Effector memory CD8-positive, alpha-beta T cell (primary cell): ENCODE data around the gene TANGO6.
A peak's percentile ranks its signal among the peaks of the same experiment; 100 is the strongest.
"Not testable (repeated sequence)": the region's sequence is repeated elsewhere in the genome, so short reads cannot be mapped to it uniquely, and the experiment has no call there.

Source experiments
- ATAC-seq: fragments of 150-1000 bp; cut with Tn5 transposase; replicated peaks from 2 replicates; pipeline ENCODE4 v1.10.0; 2021; ENCODE audit warnings: mild to moderate bottlenecking, moderate library complexity
- DNase-seq, 3 experiments: peaks; one replicate each; pipeline ENCODE4 v3.0.0; 2021
- H3K27ac Mint-ChIP-seq, 2 donors: one replicate each; pipeline ENCODE4 v1.8.0; 2022; ENCODE audit warnings: mild to moderate bottlenecking in 2 of 2, mixed read lengths in 2 of 2, moderate library complexity in 2 of 2
- H3K27me3 Mint-ChIP-seq, 2 donors: one replicate each; pipeline ENCODE4 v1.8.0; 2022; ENCODE audit warnings: mixed read lengths in 2 of 2
- H3K36me3 Mint-ChIP-seq: one replicate; pipeline ENCODE4 v1.8.0; 2022; ENCODE audit warnings: mild to moderate bottlenecking, moderate library complexity, mixed read lengths; ENCODE audit not compliant: insufficient read depth
- H3K4me1 Mint-ChIP-seq, 2 donors: one replicate each; pipeline ENCODE4 v1.8.0; 2022; ENCODE audit warnings: low read depth in 2 of 2, mixed read lengths in 2 of 2
- H3K4me3 Mint-ChIP-seq, 2 donors: one replicate each; pipeline ENCODE4 v1.8.0; 2022; ENCODE audit warnings: mild to moderate bottlenecking in 2 of 2, mixed read lengths in 2 of 2, moderate library complexity in 2 of 2
- H3K9me3 Mint-ChIP-seq, 2 donors: one replicate each; pipeline ENCODE4 v1.8.0; 2022; ENCODE audit warnings: mixed read lengths in 2 of 2

Gene TANGO6

GRCh38 chr16:69035375-69035774, 192.0 kb downstream of the TANGO6 start:
- Mint-ChIP-seq H3K4me3 (no peak overlapping the region), H3K27ac (no peak overlapping the region), H3K9me3 (no peaks in the 10 kb centered on the region), H3K4me1 (no peaks in the 10 kb centered on the region), H3K36me3 (peaks cover 10% of the 10 kb centered on the region), H3K27me3 (no peaks in the 10 kb centered on the region)
- no peak for DNase-seq
- ATAC-seq: no peak

DNA sequence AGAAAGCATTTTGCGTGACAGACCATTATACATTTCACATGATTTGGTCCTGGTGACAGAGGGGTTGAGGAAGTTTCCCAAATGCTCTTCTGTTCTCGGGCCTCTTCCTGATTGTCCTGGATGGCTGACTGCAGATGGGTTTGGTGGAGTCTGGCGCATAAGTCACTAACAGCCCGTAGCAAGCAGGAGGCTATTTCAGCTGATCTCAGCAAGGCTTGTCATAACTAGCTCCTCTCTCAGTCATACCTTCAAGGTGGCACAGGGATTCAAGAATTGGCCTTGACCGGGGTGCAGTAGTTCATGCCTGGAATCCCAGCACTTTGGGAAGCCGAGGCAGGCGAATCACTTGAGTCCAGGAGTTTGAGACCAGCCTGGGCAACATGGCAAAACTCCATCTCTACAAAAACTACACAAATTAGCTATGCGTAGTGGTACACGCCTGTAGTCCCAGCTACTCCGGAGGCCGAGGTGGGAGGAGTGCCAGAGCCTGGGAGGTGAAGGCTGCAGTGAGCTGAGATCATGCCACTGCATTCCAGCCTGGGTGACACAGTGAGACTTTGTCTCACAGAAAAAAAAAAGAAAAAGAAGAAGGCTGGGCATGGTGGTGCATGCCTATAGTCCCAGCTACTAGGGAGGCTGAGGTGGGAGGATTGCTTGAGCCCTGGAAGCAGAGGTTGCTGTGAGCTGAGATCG, 193.2 kb downstream of the TANGO6 start:
- Mint-ChIP-seq H3K4me1 (no peaks in the 10 kb centered on the region), H3K27ac (peak overlapping the region in 1 of 2 donors; percentile 38), H3K36me3 (peaks cover 15% of the 10 kb centered on the region), H3K27me3 (no peaks in the 10 kb centered on the region), H3K9me3 (no peaks in the 10 kb centered on the region), H3K4me3 (no peak overlapping the region)
- ATAC-seq (no peak), DNase-seq (no peak)

DNA sequence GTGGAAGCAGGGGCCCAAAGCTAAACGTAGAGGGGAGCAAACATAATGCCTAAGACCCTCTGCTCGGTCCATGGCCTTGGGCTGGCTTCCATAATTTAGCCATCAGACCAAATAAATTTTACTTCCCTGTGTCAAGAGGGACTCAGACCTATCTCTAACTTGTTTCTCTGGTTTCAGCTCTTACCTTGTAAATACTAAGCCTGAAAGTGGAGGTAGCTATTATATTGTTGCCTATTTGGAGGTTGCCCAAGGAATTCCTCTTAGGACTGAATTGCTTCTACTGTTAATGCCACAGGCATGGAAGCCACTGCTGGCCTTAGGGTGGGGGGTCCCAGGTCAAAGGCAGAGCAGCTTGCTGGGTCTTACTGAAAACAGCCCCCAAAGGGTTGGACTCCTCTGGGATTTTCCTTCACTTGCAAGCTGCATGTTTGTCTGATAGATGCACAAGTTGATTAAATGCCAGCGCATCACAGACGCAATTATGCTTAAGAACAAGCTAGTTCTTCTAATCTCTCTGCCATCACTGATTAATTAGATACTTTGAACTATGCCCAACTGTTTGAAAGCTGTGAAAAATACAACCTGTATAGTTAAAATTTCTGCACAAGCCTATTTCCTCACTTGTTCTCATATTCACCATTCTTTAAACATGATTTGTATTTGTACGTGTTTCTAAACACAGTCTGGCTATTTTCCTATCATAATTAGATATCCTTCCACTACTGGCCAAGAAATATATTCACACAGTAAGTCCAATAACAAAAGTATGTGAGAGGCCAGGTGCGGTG, 194.2 kb downstream of the TANGO6 start:
- Mint-ChIP-seq H3K9me3 (no peaks in the 10 kb centered on the region), H3K4me1 (no peaks in the 10 kb centered on the region), H3K27ac (no peak overlapping the region), H3K36me3 (peaks cover 19% of the 10 kb centered on the region), H3K27me3 (no peaks in the 10 kb centered on the region), H3K4me3 (no peak overlapping the region)
- no peak for DNase-seq
- no peak for ATAC-seq

- Mint-ChIP-seq H3K9me3 (no peaks in the 10 kb centered on the region), H3K4me3 (no peak overlapping the region), H3K4me1 (no peaks in the 10 kb centered on the region), H3K27ac (no peak overlapping the region), H3K27me3 (no peaks in the 10 kb centered on the region), H3K36me3 (peaks cover 18% of the 10 kb centered on the region)
- ATAC-seq (no peak), DNase-seq (no peak)
Observed at GRCh38 chr16:69039333-69039941, 196.1 kb downstream of the TANGO6 start.

GRCh38 chr16:69040144-69040909, 197.0 kb downstream of the TANGO6 start:
- H3K36me3 Mint-ChIP-seq: peaks cover 22% of the 10 kb centered on the region
- no peaks in the 10 kb centered on the region for H3K9me3 Mint-ChIP-seq
- H3K27ac Mint-ChIP-seq: no peak overlapping the region

GRCh38 chr16:69048328-69049120, 205.2 kb downstream of the TANGO6 start:
- Mint-ChIP-seq H3K27ac (no peak overlapping the region), H3K4me3 (no peak overlapping the region), H3K27me3 (no peaks in the 10 kb centered on the region), H3K36me3 (peaks cover 15% of the 10 kb centered on the region), H3K9me3 (no peaks in the 10 kb centered on the region), H3K4me1 (no peaks in the 10 kb centered on the region)
- ATAC-seq: no peak
- no peak for DNase-seq

More at GRCh38 chr16:69040144-69040909, 197.0 kb downstream of the TANGO6 start:
- Mint-ChIP-seq H3K4me3 (no peak overlapping the region), H3K4me1 (no peaks in the 10 kb centered on the region), H3K27me3 (no peaks in the 10 kb centered on the region)
- ATAC-seq (no peak), DNase-seq (no peak)

DNA sequence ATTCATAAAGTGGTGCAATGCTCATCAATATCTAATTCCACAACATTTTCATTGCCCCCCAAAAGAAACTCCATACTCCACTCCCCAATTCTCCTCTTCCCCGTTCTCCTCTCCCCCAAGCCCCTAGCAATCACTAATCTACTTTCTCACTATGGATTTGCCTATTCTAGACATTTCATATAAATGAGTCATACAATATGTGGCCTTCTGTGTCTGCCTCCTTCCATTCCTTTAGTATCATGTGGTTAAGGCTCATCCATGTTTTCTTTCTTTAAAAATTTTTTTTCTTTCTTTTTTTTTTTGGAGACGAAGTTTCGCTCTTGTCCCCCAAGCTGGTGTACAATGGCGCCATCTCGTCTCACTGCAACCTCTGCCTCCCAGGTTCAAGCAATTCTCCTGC, 205.8 kb downstream of the TANGO6 start:
- no peak for DNase-seq

DNA sequence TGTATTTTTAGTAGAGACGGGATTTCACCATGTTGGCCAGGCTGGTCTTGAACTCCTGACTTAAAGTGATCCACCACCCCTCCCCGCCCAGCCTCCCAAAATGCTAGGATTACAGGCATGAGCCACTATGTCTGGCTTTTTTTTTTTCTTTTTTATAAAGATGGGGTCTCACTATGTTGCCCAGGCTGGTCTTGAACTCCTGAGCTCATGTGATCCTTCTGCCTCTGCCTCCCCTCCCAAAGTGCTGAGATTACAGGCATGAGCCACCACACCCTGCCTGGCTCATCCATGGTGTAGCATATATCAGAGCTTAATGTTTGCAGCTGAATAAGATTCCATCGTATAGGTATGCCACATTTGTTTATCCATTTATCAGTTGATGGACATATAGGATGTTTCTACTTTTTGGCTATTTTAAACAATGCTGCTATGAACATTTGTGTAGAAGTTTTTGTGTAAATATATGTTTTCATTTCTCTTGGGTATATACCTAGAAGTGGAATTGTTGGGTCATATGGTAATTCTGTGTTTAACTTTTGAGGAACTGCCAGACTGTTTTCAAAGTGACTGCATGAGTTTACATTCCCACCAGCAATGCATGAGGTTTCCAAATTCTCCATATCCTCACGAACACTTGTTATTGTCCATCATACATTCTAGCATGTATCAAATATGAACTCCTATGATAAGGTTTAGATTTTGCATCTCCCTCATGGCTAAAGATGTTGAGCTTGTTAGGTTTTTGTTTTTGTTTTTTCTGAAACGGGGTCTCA, 206.5 kb downstream of the TANGO6 start:
- ATAC-seq: no peak
- H3K27me3 Mint-ChIP-seq: no peaks in the 10 kb centered on the region
- H3K9me3 Mint-ChIP-seq: no peaks in the 10 kb centered on the region
- DNase-seq: no peak
- no peak overlapping the region for H3K4me3 Mint-ChIP-seq
- H3K4me1 Mint-ChIP-seq: no peaks in the 10 kb centered on the region
- no peak overlapping the region for H3K27ac Mint-ChIP-seq
- peaks cover 13% of the 10 kb centered on the region for H3K36me3 Mint-ChIP-seq

More for the DNA sequence above, 205.8 kb downstream of the TANGO6 start:
- Mint-ChIP-seq H3K36me3 (peaks cover 15% of the 10 kb centered on the region), H3K4me1 (no peaks in the 10 kb centered on the region), H3K27ac (no peak overlapping the region), H3K4me3 (no peak overlapping the region), H3K9me3 (no peaks in the 10 kb centered on the region), H3K27me3 (no peaks in the 10 kb centered on the region)
- no peak for ATAC-seq

- H3K27me3 Mint-ChIP-seq, H3K4me3 Mint-ChIP-seq, H3K4me1 Mint-ChIP-seq, H3K36me3 Mint-ChIP-seq, DNase-seq, ATAC-seq, H3K9me3 Mint-ChIP-seq: not testable (repeated sequence)
- H3K27ac Mint-ChIP-seq: peak overlapping the region in 1 of 2 donors; percentile 41
Observed at GRCh38 chr16:69051517-69051830, 208.1 kb downstream of the TANGO6 start.

DNA sequence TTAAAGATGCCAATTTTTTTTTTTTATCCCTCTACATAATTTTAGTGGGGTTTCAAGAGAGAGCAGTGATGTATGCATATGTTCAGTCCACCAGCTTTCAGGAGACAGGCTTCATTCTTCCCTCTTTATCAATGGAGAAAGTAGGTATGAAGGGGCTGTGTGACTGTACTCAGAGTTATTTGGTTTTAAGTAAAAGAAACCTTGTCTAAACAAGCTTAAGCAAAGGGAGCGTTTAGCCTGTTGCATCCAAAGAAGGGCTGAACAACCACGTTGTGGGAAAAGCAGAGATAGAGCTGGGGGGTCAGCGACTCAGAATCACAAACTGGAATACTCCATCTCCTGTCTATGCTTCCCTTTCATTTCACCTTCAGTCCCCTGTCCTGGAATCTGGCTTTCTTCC, 211.7 kb downstream of the TANGO6 start:
- H3K4me3 Mint-ChIP-seq: no peak overlapping the region
- no peaks in the 10 kb centered on the region for H3K9me3 Mint-ChIP-seq
- H3K27me3 Mint-ChIP-seq: no peaks in the 10 kb centered on the region
- no peak overlapping the region for H3K27ac Mint-ChIP-seq
- H3K4me1 Mint-ChIP-seq: no peaks in the 10 kb centered on the region
- no peak for ATAC-seq
- no peak for DNase-seq
- peaks cover 2% of the 10 kb centered on the region for H3K36me3 Mint-ChIP-seq

DNA sequence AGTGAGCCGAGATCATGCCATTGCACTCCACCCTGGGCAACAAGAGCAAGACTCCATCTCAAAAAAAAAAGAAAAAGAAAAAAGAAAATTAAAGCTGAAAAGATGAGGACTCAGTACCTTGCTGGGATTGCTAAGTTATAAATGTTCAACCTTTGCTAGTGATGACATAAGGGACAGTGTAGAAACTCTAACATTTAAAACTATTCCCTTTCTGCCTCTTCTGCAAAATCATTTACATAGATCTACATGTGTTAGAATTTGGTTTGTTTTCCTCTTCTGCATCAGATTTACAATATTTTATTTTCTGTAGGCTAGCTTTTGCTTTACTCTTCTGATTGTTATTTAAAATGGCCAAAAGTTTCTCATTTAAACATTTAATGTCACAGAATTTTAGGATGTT, 212.6 kb downstream of the TANGO6 start:
- ATAC-seq (no peak), DNase-seq (no peak)
- H3K27ac Mint-ChIP-seq: no peak overlapping the region
- H3K9me3 Mint-ChIP-seq: no peaks in the 10 kb centered on the region
- H3K4me1 Mint-ChIP-seq: no peaks in the 10 kb centered on the region
- H3K36me3 Mint-ChIP-seq: peaks cover 2% of the 10 kb centered on the region
- no peak overlapping the region for H3K4me3 Mint-ChIP-seq
- no peaks in the 10 kb centered on the region for H3K27me3 Mint-ChIP-seq

GRCh38 chr16:69056421-69056820, 213.1 kb downstream of the TANGO6 start:
- Mint-ChIP-seq H3K4me1 (no peaks in the 10 kb centered on the region), H3K36me3 (peaks cover 2% of the 10 kb centered on the region), H3K27ac (no peak overlapping the region), H3K9me3 (no peaks in the 10 kb centered on the region), H3K27me3 (no peaks in the 10 kb centered on the region), H3K4me3 (no peak overlapping the region)
- ATAC-seq (no peak), DNase-seq (no peak)
